Esophagus squamous epithelium (tissue), 4 donors: ENCODE measurements around the gene POT1.

Experiments
- CTCF ChIP-seq, 6 experiments: fragments of 450-650 bp in 4 of 6; fragments of 200-600 bp in 2 of 6; sonication (generic) in 2 of 6; IDR thresholded peaks; one replicate each; pipeline ENCODE4 v1.5.1; 2016 to 2019; ENCODE audit warnings: antibody characterized with exemption in 6 of 6, mild to moderate bottlenecking in 4 of 6, moderate library complexity in 4 of 6
- POLR2A ChIP-seq, 4 donors: fragments of 450-650 bp; IDR thresholded peaks; one replicate each; pipeline ENCODE4 v1.6.1; 2017; ENCODE audit warnings: antibody characterized with exemption in 4 of 4, mild to moderate bottlenecking in 4 of 4, moderate library complexity in 3 of 4

- no peak for TF ChIP-seq CTCF (IDR thresholded peaks at IDR 0.05)
- TF ChIP-seq POLR2A (IDR thresholded peaks at IDR 0.05), result no peak
Measured at GRCh38 chr7:124836173-124836572, 93.5 kb downstream of the POT1 start.
